Measurements from ENCODE around the gene IQSEC1. TPM values are rescaled to one million over a fixed set of nuclear protein-coding genes. Genes with fewer than 3 reads are reported as not detected.

IQSEC1 gene
- total RNA-seq, 2 donors from 2014 or later: 57.5 to 63.9 TPM

DNA sequence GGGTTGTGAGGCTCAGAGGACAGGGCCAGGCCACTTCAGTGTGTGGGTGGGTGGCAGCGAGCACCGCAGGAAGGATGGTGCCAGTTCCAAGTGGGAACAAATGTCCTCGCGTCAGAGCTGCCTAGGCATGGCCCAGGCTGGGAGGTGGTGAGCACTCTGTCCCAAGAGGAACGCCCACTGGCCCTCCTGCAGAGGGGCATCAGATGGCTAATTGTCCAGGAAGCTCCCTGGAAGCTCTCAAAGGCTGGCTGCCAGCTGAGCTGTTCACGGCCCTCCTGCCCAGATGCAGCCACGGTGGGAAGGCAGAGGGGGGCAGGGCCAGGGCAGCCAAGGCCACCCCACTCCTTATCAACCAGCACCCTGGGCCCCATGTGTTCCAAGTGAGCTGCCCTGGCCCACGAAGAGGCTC, 55.2 kb downstream of the IQSEC1 start:
- H3K27ac ChIP-seq: peak overlapping the region; percentile 65 to 74
- TF ChIP-seq, protein P1, sequence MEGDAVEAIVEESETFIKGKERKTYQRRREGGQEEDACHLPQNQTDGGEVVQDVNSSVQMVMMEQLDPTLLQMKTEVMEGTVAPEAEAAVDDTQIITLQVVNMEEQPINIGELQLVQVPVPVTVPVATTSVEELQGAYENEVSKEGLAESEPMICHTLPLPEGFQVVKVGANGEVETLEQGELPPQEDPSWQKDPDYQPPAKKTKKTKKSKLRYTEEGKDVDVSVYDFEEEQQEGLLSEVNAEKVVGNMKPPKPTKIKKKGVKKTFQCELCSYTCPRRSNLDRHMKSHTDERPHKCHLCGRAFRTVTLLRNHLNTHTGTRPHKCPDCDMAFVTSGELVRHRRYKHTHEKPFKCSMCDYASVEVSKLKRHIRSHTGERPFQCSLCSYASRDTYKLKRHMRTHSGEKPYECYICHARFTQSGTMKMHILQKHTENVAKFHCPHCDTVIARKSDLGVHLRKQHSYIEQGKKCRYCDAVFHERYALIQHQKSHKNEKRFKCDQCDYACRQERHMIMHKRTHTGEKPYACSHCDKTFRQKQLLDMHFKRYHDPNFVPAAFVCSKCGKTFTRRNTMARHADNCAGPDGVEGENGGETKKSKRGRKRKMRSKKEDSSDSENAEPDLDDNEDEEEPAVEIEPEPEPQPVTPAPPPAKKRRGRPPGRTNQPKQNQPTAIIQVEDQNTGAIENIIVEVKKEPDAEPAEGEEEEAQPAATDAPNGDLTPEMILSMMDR (IDR thresholded peaks at IDR 0.05): no peak
- no peak overlapping the region for H3K4me3 ChIP-seq

DNA sequence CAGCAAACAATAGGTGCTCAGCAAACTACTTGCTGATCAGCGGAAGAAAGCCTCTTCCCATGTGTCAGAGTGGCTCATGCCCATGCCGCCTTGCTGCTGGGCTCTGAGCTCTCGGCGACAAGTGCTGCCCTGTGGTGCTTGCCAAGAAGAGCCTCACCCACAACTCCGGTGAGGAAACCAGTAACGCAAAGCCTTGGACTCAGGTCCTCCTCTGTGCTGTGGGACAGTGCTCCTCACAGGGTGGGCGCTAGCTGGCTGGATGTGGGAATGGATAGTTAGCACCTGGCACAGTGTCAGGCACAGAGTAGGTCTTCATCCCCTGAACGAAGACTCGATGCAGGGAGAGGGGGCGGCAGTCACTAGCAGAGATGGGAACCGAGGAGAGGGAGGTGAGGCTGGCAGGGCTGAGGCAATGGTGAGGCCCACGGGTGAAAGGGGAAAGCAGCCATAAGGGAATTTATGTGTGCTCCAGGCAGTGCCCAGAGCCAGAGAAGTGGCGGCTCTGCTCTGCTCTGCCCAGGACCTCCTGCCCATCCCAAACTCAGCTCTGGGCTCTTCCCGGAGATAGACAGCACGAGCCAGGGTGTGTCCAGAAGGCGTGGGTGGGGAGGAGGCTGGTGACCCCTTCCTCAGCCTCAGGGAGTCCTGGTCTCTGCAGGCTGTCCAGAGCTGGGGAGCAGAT, 55.7 kb downstream of the IQSEC1 start:
- DNase-seq (ENCODE audit: low spot score): no peak
- Histone ChIP-seq H3K4me3 (no peak overlapping the region), H3K27ac (peak overlapping the region; percentile 65 to 74), H3K4me1 (peaks cover 0 to 74% of the 10 kb centered on the region in 2 donors), H3K36me3 (no peaks in the 10 kb centered on the region), H3K27me3 (no peaks in the 10 kb centered on the region), H3K9me3 (no peaks in the 10 kb centered on the region)
- TF ChIP-seq, protein P1 (IDR thresholded peaks at IDR 0.05): no peak

More for the DNA sequence above, 55.2 kb downstream of the IQSEC1 start:
- no peaks in the 10 kb centered on the region for H3K27me3 ChIP-seq
- DNase-seq (ENCODE audit: low spot score): no peak
- H3K36me3 ChIP-seq: no peaks in the 10 kb centered on the region
- no peaks in the 10 kb centered on the region for H3K9me3 ChIP-seq
- H3K4me1 ChIP-seq: peaks cover 0 to 80% of the 10 kb centered on the region in 2 donors

DNA sequence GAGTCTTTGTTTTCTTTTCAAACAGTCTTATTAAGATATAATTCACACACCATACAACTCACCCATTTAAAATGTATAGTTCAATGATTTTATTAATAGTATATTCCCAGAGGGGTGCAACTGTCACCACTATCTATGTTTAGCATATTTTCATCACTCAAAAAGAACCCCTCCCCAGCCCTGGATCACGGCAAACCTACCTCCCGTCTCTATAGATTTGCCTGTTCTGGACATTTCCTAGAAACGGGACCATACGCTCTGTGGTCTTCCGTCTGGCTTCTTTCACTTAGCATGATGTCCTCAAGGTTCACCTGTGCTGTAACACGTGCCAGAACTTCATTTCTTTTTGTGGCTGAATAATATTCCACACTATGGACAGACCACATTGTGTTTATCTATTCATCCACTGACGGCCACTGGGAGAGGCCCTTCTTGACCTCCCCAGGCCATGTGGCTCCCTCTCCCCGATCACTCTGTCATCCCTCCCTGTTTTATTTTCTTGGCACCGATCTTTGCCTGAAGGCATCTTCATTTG, 56.4 kb downstream of the IQSEC1 start:
- Histone ChIP-seq H3K4me1 (peaks cover 0 to 67% of the 10 kb centered on the region in 2 donors), H3K27me3 (no peaks in the 10 kb centered on the region), H3K27ac (peak overlapping the region; percentile 68 to 81), H3K36me3 (no peaks in the 10 kb centered on the region), H3K9me3 (no peaks in the 10 kb centered on the region), H3K4me3 (peak overlapping the region in 1 of 2 donors; percentile 16)
- DNase-seq (ENCODE audit: low spot score): no peak
- TF ChIP-seq, protein P1 (IDR thresholded peaks at IDR 0.05): no peak

DNA sequence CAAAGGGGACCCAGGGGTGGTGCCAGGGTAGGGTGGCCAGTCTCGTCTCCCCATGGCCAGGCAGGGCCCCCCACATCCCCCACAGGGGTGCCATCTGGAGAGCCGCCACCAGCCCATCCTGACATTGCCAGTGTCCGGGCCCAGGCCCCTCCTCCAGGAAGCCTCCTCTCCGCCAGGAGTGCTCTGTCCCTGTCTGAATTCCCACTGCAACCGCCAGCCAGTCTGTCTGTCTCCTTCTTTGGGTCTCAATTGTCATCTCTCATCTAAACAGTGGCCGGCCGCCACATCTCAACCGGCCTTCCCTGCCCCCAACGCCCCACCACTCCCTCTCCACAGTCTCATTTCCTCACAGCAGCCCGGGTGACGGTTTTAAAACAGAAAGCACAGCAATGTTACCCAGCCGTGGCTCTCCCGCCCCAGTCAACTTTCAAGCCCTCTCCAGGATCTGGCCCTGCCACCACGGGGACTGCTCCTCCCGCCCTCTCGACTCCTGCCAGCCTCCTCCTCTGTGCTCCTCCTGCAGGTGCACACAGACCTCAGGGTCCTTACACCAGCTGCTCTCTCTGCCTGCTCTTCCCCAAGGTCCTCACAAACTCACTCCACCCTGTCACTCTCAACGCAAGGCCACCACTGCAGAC, 57.0 kb downstream of the IQSEC1 start:
- no peaks in the 10 kb centered on the region for H3K27me3 ChIP-seq
- H3K4me1 ChIP-seq: peaks cover 0 to 61% of the 10 kb centered on the region in 2 donors
- H3K27ac ChIP-seq: peak overlapping the region; percentile 68 to 81
- no peaks in the 10 kb centered on the region for H3K9me3 ChIP-seq
- DNase-seq (ENCODE audit: low spot score): peak; percentile 83
- H3K4me3 ChIP-seq: peak overlapping the region in 1 of 2 donors; percentile 16
- TF ChIP-seq, protein P1 (IDR thresholded peaks at IDR 0.05): peak in 1 of 2 donors; percentile 6
- no peaks in the 10 kb centered on the region for H3K36me3 ChIP-seq

DNA sequence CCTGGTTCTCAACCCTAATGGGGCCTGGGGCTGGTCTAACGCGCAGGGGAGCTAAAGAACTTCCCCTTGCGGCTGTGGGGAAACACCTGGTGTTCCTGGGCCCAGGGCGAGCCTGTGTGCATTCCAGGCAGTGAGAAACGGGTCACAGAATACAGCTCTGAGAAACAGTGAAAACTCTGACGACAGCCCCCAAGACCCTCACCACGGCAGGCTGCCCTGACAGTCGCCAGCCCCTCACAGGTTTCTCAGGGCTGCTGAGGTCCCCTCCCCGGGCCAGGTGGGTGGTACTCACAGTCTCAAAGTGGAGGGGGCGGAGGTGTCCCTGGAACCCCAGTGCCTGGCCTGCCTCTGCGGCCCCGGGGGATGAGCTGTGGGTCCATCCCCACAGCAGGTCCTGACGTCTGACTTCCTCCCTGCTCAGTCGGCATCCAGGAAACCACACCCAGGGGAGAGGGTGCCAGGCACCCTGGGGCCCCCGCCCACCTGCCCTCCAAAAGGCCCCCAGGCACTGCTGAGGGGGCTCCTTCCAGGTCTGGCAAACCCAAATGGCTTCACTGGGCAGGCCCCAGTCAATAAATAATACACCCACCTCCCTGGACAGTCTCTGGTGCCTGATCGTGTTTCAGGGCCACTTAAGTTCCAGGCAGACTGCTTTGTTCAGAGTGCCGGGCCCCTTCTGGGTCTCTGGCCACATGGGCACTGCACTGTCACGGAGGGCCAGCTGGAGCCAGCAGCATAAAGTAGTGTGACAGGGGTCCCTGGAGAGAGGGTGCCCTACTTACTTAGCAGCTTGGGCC, 57.7 kb downstream of the IQSEC1 start:
- no peaks in the 10 kb centered on the region for H3K9me3 ChIP-seq
- H3K4me1 ChIP-seq: peaks cover 0 to 54% of the 10 kb centered on the region in 2 donors
- H3K27me3 ChIP-seq: no peaks in the 10 kb centered on the region
- H3K36me3 ChIP-seq: no peaks in the 10 kb centered on the region
- no peak for DNase-seq (ENCODE audit: low spot score)
- peak overlapping the region; percentile 68 to 81 for H3K27ac ChIP-seq
- peak overlapping the region; percentile 1 to 27 for H3K4me3 ChIP-seq
- TF ChIP-seq, protein P1 (IDR thresholded peaks at IDR 0.05): no peak
